GM23338 (cell line): Measurements from ENCODE around the gene RAB42.

ENCODE experiments used
- CREB1 ChIP-seq: fragments of 250-450 bp; sonication (Bioruptor Pico); IDR thresholded peaks from 2 replicates; pipeline ENCODE4 v1.5.0; 2020; ENCODE audit warnings: low read depth, mild to moderate bottlenecking, moderate library complexity
- CTCF ChIP-seq, 2 experiments: fragments of 200-600 bp in 1 of 2; sonication (generic) in 1 of 2; conservative IDR thresholded peaks; 2 replicates each; pipeline versions ENCODE4 v1.5.1 to v1.6.1; 2016 to 2017; ENCODE audit warnings: antibody characterized with exemption in 2 of 2, low read depth in 2 of 2, mild to moderate bottlenecking in 2 of 2, moderate library complexity in 1 of 2
- EZH2 ChIP-seq: fragments of 200-600 bp; sonication (generic); IDR thresholded peaks from one replicate; pipeline ENCODE4 v1.8.0; 2017; ENCODE audit warnings: antibody characterized with exemption, mild to moderate bottlenecking, low read depth; ENCODE audit not compliant: unreplicated experiment
- EZH2phosphoT487 ChIP-seq: fragments of 200-600 bp; sonication (generic); IDR thresholded peaks from one replicate; pipeline ENCODE4 v1.8.1; 2018; ENCODE audit warnings: antibody characterized with exemption; ENCODE audit not compliant: unreplicated experiment
- JUNB ChIP-seq: IDR thresholded peaks from one replicate; pipeline ENCODE4 v1.6.1; 2016; ENCODE audit warnings: antibody characterized with exemption; ENCODE audit not compliant: unreplicated experiment
- NANOG ChIP-seq: IDR thresholded peaks from 2 replicates; pipeline ENCODE4 v1.6.1; 2016; ENCODE audit warnings: antibody characterized with exemption, borderline replicate concordance
- POLR2AphosphoS5 ChIP-seq: IDR thresholded peaks from 2 replicates; pipeline ENCODE4 v1.6.1; 2016; ENCODE audit warnings: antibody characterized with exemption, low read depth
- REST ChIP-seq: IDR thresholded peaks from one replicate; pipeline ENCODE4 v1.6.1; 2018; ENCODE audit warnings: antibody characterized with exemption; ENCODE audit not compliant: unreplicated experiment
- STAT1 ChIP-seq: IDR thresholded peaks from one replicate; pipeline ENCODE4 v1.6.1; 2016; ENCODE audit warnings: antibody characterized with exemption; ENCODE audit not compliant: unreplicated experiment
- ZNF114 ChIP-seq: fragments of 250-450 bp; sonication (Bioruptor Pico); IDR thresholded peaks from 2 replicates; pipeline ENCODE4 v1.5.0; 2020; ENCODE audit warnings: mild to moderate bottlenecking, moderate library complexity
- ZNF331 ChIP-seq: fragments of 250-450 bp; sonication (Bioruptor Pico); IDR thresholded peaks from 2 replicates; pipeline ENCODE4 v1.5.0; 2020; ENCODE audit warnings: low read depth, mild to moderate bottlenecking, moderate library complexity
- TF ChIP-seq, protein P1 (sequence below): IDR thresholded peaks from 2 replicates; pipeline ENCODE4 v1.6.1; 2016; ENCODE audit warnings: antibody characterized with exemption
- TF ChIP-seq, protein P2 (sequence below): fragments of 250-450 bp; sonication (Bioruptor Pico); IDR thresholded peaks from 2 replicates; pipeline ENCODE4 v1.5.0; 2020; ENCODE audit warnings: mild to moderate bottlenecking, moderate library complexity

GRCh38 chr1:28565726-28566125, 26.3 kb upstream of the RAB42 start:
- TF ChIP-seq CTCF (conservative IDR thresholded peaks at IDR 0.05; ENCODE audit: low read depth in 2 of 2) (no peak), EZH2 (no peak), POLR2AphosphoS5 (no peak), EZH2phosphoT487 (no peak), ZNF331 (CRISPR knock-in tag) (no peak), REST (no peak), NANOG (no peak), JUNB (no peak), CREB1 (CRISPR knock-in tag) (no peak), STAT1 (no peak), ZNF114 (CRISPR knock-in tag) (no peak)
- TF ChIP-seq, protein P1, sequence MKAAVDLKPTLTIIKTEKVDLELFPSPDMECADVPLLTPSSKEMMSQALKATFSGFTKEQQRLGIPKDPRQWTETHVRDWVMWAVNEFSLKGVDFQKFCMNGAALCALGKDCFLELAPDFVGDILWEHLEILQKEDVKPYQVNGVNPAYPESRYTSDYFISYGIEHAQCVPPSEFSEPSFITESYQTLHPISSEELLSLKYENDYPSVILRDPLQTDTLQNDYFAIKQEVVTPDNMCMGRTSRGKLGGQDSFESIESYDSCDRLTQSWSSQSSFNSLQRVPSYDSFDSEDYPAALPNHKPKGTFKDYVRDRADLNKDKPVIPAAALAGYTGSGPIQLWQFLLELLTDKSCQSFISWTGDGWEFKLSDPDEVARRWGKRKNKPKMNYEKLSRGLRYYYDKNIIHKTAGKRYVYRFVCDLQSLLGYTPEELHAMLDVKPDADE, result no peak
- TF ChIP-seq, protein P2, sequence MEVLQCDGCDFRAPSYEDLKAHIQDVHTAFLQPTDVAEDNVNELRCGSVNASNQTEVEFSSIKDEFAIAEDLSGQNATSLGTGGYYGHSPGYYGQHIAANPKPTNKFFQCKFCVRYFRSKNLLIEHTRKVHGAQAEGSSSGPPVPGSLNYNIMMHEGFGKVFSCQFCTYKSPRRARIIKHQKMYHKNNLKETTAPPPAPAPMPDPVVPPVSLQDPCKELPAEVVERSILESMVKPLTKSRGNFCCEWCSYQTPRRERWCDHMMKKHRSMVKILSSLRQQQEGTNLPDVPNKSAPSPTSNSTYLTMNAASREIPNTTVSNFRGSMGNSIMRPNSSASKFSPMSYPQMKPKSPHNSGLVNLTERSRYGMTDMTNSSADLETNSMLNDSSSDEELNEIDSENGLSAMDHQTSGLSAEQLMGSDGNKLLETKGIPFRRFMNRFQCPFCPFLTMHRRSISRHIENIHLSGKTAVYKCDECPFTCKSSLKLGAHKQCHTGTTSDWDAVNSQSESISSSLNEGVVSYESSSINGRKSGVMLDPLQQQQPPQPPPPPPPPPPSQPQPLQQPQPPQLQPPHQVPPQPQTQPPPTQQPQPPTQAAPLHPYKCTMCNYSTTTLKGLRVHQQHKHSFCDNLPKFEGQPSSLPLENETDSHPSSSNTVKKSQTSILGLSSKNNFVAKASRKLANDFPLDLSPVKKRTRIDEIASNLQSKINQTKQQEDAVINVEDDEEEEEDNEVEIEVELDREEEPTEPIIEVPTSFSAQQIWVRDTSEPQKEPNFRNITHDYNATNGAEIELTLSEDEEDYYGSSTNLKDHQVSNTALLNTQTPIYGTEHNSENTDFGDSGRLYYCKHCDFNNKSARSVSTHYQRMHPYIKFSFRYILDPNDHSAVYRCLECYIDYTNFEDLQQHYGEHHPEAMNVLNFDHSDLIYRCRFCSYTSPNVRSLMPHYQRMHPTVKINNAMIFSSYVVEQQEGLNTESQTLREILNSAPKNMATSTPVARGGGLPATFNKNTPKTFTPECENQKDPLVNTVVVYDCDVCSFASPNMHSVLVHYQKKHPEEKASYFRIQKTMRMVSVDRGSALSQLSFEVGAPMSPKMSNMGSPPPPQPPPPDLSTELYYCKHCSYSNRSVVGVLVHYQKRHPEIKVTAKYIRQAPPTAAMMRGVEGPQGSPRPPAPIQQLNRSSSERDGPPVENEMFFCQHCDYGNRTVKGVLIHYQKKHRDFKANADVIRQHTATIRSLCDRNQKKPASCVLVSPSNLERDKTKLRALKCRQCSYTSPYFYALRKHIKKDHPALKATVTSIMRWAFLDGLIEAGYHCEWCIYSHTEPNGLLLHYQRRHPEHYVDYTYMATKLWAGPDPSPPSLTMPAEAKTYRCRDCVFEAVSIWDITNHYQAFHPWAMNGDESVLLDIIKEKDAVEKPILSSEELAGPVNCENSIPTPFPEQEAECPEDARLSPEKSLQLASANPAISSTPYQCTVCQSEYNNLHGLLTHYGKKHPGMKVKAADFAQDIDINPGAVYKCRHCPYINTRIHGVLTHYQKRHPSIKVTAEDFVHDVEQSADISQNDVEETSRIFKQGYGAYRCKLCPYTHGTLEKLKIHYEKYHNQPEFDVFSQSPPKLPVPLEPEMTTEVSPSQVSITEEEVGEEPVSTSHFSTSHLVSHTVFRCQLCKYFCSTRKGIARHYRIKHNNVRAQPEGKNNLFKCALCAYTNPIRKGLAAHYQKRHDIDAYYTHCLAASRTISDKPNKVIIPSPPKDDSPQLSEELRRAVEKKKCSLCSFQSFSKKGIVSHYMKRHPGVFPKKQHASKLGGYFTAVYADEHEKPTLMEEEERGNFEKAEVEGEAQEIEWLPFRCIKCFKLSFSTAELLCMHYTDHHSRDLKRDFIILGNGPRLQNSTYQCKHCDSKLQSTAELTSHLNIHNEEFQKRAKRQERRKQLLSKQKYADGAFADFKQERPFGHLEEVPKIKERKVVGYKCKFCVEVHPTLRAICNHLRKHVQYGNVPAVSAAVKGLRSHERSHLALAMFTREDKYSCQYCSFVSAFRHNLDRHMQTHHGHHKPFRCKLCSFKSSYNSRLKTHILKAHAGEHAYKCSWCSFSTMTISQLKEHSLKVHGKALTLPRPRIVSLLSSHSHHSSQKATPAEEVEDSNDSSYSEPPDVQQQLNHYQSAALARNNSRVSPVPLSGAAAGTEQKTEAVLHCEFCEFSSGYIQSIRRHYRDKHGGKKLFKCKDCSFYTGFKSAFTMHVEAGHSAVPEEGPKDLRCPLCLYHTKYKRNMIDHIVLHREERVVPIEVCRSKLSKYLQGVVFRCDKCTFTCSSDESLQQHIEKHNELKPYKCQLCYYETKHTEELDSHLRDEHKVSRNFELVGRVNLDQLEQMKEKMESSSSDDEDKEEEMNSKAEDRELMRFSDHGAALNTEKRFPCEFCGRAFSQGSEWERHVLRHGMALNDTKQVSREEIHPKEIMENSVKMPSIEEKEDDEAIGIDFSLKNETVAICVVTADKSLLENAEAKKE (CRISPR knock-in tag), result no peak
